GM12801 (cell line): ENCODE data around the gene ARF1.

ENCODE experiments used
- CTCF ChIP-seq: IDR thresholded peaks from one replicate; pipeline ENCODE4 v1.5.1; 2011; ENCODE audit warnings: control low read depth; ENCODE audit not compliant: insufficient read length; ENCODE audit errors: extremely low read depth

The ARF1 gene

GRCh38 chr1:228058172-228058948 lies 24.1 kb upstream of the ARF1 start:
- TF ChIP-seq CTCF, result no peak

GRCh38 chr1:228058949-228059633 lies 23.4 kb upstream of the ARF1 start:
- TF ChIP-seq CTCF, result no peak

- no peak for TF ChIP-seq CTCF
Measured at GRCh38 chr1:228059634-228060457, 22.7 kb upstream of the ARF1 start.

- no peak for TF ChIP-seq CTCF
Measured at GRCh38 chr1:228060458-228061190, 21.9 kb upstream of the ARF1 start.

- TF ChIP-seq CTCF, result no peak
Measured at GRCh38 chr1:228061411-228062084, 21.0 kb upstream of the ARF1 start.

- TF ChIP-seq CTCF, result no peak
Measured at GRCh38 chr1:228062085-228062791, 20.3 kb upstream of the ARF1 start.
